IMR-90 (cell line): Measurements from ENCODE around the gene PEX16. TPM values are rescaled to one million over a fixed set of nuclear protein-coding genes. Genes with fewer than 3 reads are reported as not detected.
A peak's percentile ranks its signal among the peaks of the same experiment; 100 is the strongest.

Experiments
- ATAC-seq: fragments of 200-7000 bp; cut with Tn5 transposase; 2 replicates; pipeline ENCODE4 v1.9.1; 2020; ENCODE audit warnings: low read depth, mild to moderate bottlenecking, moderate library complexity
- BruUV-seq: library from RNA; stranded (reverse); fragments of 400-500 nt; replicated peaks from 2 replicates; lab custom pipeline; 2021; lab: Mats Ljungman, UMichigan
- CTCF ChIA-PET: fragments of 300-600 bp; formaldehyde crosslinking; extraction: SDS; loops from one replicate; lab custom pipeline; 2021; ENCODE audit warnings: antibody characterized with exemption; lab: Yijun Ruan, JAX
- POLR2A ChIA-PET: fragments of 300-600 bp; sonication (Branson Sonifier 250); formaldehyde crosslinking; loops from one replicate; lab custom pipeline; 2022; ENCODE audit warnings: antibody characterized with exemption; ENCODE audit not compliant: unreplicated experiment; lab: Charles Lee
- DNase-seq: peaks from one replicate; pipeline ENCODE4 v3.0.0; 2013
- H2AFZ ChIP-seq: replicated peaks from 2 replicates; pipeline ENCODE3; 2013; ENCODE audit warnings: low read length, mild to moderate bottlenecking; ENCODE audit not compliant: poor library complexity
- H2AK5ac ChIP-seq: 2 replicates; pipeline ENCODE4 v1.6.1; 2013; ENCODE audit warnings: low read depth, low read length, inconsistent platforms
- H2AK9ac ChIP-seq: replicated peaks from 2 replicates; pipeline ENCODE3; 2013; ENCODE audit warnings: mild to moderate bottlenecking, low read depth, low read length, moderate library complexity; ENCODE audit not compliant: poor library complexity
- H2BK120ac ChIP-seq: 2 replicates; pipeline ENCODE4 v1.6.1; 2013; ENCODE audit warnings: low read depth, low read length, inconsistent platforms
- H2BK15ac ChIP-seq: 3 replicates; pipeline ENCODE4 v1.6.1; 2013; ENCODE audit warnings: low read depth, low read length, inconsistent platforms
- H2BK20ac ChIP-seq: 2 replicates; pipeline ENCODE4 v1.6.1; 2013; ENCODE audit warnings: low read depth, mild to moderate bottlenecking, inconsistent platforms, low read length, moderate library complexity
- H2BK5ac ChIP-seq: 2 replicates; pipeline ENCODE4 v1.6.1; 2013; ENCODE audit warnings: mild to moderate bottlenecking, low read depth, low read length, inconsistent platforms; ENCODE audit not compliant: poor library complexity, severe bottlenecking
- H3K14ac ChIP-seq: replicated peaks from 2 replicates; pipeline ENCODE4 v1.6.1; 2013; ENCODE audit warnings: low read depth, low read length, inconsistent platforms
- H3K18ac ChIP-seq: 2 replicates; pipeline ENCODE4 v1.6.1; 2013; ENCODE audit warnings: low read depth, low read length, control low read depth
- H3K23ac ChIP-seq: 2 replicates; pipeline ENCODE4 v1.6.1; 2013; ENCODE audit warnings: low read depth, low read length, inconsistent platforms
- H3K27ac ChIP-seq: 2 replicates; pipeline ENCODE4 v1.5.1; 2013; ENCODE audit warnings: mild to moderate bottlenecking, control low read depth, low read length; ENCODE audit not compliant: insufficient read depth
- H3K27me3 ChIP-seq: 2 replicates; pipeline ENCODE4 v1.6.1; 2013; ENCODE audit warnings: low read length; ENCODE audit not compliant: control insufficient read depth, insufficient read depth
- H3K36me3 ChIP-seq: 2 replicates; pipeline ENCODE4 v1.6.1; 2013; ENCODE audit warnings: low read length, mixed read lengths; ENCODE audit not compliant: control insufficient read depth, insufficient read depth
- H3K4ac ChIP-seq: 2 replicates; pipeline ENCODE4 v1.6.1; 2013; ENCODE audit warnings: low read depth, low read length, inconsistent platforms
- H3K4me1 ChIP-seq: 2 replicates; pipeline ENCODE4 v1.6.1; 2013; ENCODE audit warnings: low read length, mixed read lengths; ENCODE audit not compliant: control insufficient read depth, insufficient read depth
- H3K4me2 ChIP-seq: 2 replicates; pipeline ENCODE4 v1.6.1; 2013; ENCODE audit warnings: low read depth, mild to moderate bottlenecking, control low read depth, low read length, moderate library complexity
- H3K4me3 ChIP-seq: 2 replicates; pipeline ENCODE4 v1.5.1; 2013; ENCODE audit warnings: low read depth, mild to moderate bottlenecking, control low read depth, low read length, moderate library complexity; ENCODE audit not compliant: insufficient read depth
- H3K56ac ChIP-seq: 2 replicates; pipeline ENCODE4 v1.6.1; 2013; ENCODE audit warnings: low read length, inconsistent platforms; ENCODE audit not compliant: insufficient read depth; ENCODE audit errors: extremely low read depth
- H3K79me1 ChIP-seq, 2 experiments: 2 replicates each; pipeline ENCODE4 v1.6.1; 2013; ENCODE audit warnings: low read length in 2 of 2, inconsistent platforms in 1 of 2, low read depth in 1 of 2
- H3K9ac ChIP-seq: 2 replicates; pipeline ENCODE4 v1.6.1; 2013; ENCODE audit warnings: low read depth, low read length, control low read depth
- H3K9me1 ChIP-seq: 2 replicates; pipeline ENCODE4 v1.6.1; 2013; ENCODE audit warnings: low read length, inconsistent platforms; ENCODE audit not compliant: insufficient read depth
- H3K9me3 ChIP-seq: 2 replicates; pipeline ENCODE4 v1.6.1; 2013; ENCODE audit warnings: low read length; ENCODE audit not compliant: control insufficient read depth, insufficient read depth
- H4K20me1 ChIP-seq: 2 replicates; pipeline ENCODE4 v1.6.1; 2013; ENCODE audit warnings: low read length, inconsistent platforms; ENCODE audit not compliant: insufficient read depth
- H4K5ac ChIP-seq: 2 replicates; pipeline ENCODE4 v1.6.1; 2013; ENCODE audit warnings: mild to moderate bottlenecking, low read depth, low read length, control low read depth
- H4K8ac ChIP-seq, 2 experiments: 2 replicates each; pipeline ENCODE4 v1.6.1; 2013; ENCODE audit warnings: low read depth in 2 of 2, low read length in 2 of 2, control low read depth in 1 of 2, inconsistent platforms in 1 of 2
- H4K91ac ChIP-seq: 2 replicates; pipeline ENCODE4 v1.6.1; 2013; ENCODE audit warnings: low read depth, low read length, inconsistent platforms; ENCODE audit not compliant: insufficient read depth
- POLR2A ChIP-seq: IDR thresholded peaks from 2 replicates; pipeline ENCODE4 v1.6.1; 2012; ENCODE audit warnings: mild to moderate bottlenecking, low read depth, low read length
- RCOR1 ChIP-seq: IDR thresholded peaks from 2 replicates; pipeline ENCODE4 v1.6.1; 2012; ENCODE audit warnings: mild to moderate bottlenecking, low read length, improper control_type of control experiment; ENCODE audit not compliant: insufficient replicate concordance
- SMC3 ChIP-seq: fragments of 150-350 bp; IDR thresholded peaks from 2 replicates; pipeline ENCODE4 v1.6.1; 2016; ENCODE audit warnings: low read depth, mild to moderate bottlenecking, antibody characterized with exemption, low read length, moderate library complexity
- WGBS, 2 experiments: methylation state at CpG; one replicate each; pipeline versions ENCODE4 v1.1.5 to v1.1.7; 2013; ENCODE audit warnings: missing lambda C conversion rate in 2 of 2; ENCODE audit not compliant: insufficient read length in 1 of 2; ENCODE audit errors: extremely low coverage in 2 of 2; 5-methylcytosine and 5-hydroxymethylcytosine counted together
- dilution Hi-C: fragments of 300-500 bp; cut with HindIII; formaldehyde crosslinking; loops from one replicate; pipeline ENCODE4 v1.14.3; 2018; ENCODE audit warnings: low sequenced_read_pairs; ENCODE audit not compliant: unreplicated experiment
- in situ Hi-C: fragments of 300-500 bp; cut with MboI; formaldehyde crosslinking; loops from 3 replicates; pipeline ENCODE4 v1.14.3; 2019; ENCODE audit warnings: low sequenced_read_pairs, inconsistent platforms, mixed read lengths
- intact Hi-C: fragments of 100-400 bp; cut with micrococcal nuclease; formaldehyde crosslinking; loops from 2 replicates; pipeline ENCODE4 v1.10.0; 2022
- polyA plus RNA-seq, 3 experiments: library from polyadenylated mRNA; depleted of rRNA; stranded (reverse); fragments of >200 nt; gene quantifications; 2 replicates each; pipeline ENCODE4 v1.2.3, GENCODE V29; 2012; ENCODE audit warnings: low replicate concordance in 1 of 3
- total RNA-seq: library from RNA; depleted of rRNA; stranded (reverse); fragments of >200 nt; gene quantifications from 2 replicates; pipeline ENCODE4 v1.2.3, GENCODE V29; 2012
- TF ChIP-seq, protein P1 (sequence below): fragments of 150-350 bp; IDR thresholded peaks from 2 replicates; pipeline ENCODE4 v1.6.1; 2016; ENCODE audit warnings: low read depth, mild to moderate bottlenecking, low read length, moderate library complexity, borderline replicate concordance

PEX16 gene
- total and polyA plus RNA-seq, 2 of the 4 experiments (the other 2 are of a cell fraction) = 17.9 to 23.3 TPM

DNA sequence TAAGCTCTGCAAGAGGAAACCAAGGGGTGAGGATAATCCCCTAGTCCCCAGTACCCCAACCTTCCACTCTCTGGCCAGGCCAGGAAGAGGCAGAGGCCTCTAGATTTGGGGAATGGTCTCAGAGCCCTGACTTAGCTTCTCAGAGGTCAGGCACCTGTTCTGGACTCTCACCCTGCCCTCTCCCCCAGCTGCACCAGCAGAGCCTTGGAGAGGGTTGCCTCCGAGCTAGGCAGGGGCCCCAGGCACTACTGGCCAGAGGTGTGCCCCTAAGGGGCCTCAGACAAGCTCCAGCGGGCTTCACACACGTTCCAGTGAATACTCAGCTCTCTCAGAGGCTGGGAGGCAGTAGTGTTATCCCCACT lies 18.6 kb downstream of the PEX16 start:
- Histone ChIP-seq H3K23ac (no peak overlapping the region), H2BK120ac (no peak overlapping the region), H2BK5ac (no peak overlapping the region), H3K4ac (no peak overlapping the region), H4K8ac (no peak overlapping the region), H3K9me1 (no peaks in the 10 kb centered on the region; the same call in 1 of the 2 replicates), H3K14ac (no peak overlapping the region), H3K56ac (no peak overlapping the region), H3K27ac (no peak overlapping the region), H3K9me3 (no peaks in the 10 kb centered on the region), H2AK9ac (no peak overlapping the region), H3K9ac (no peak overlapping the region), H2AFZ (peak overlapping the region; percentile 96), H3K18ac (no peak overlapping the region), H3K79me1 (peaks cover 0 to 4% of the 10 kb centered on the region in 2 experiments; a peak in 1 of 4 replicates), H3K36me3 (peaks cover 9% of the 10 kb centered on the region), H3K4me1 (peaks cover 7% of the 10 kb centered on the region; the same call in 1 of the 2 replicates), H4K20me1 (peaks cover 19% of the 10 kb centered on the region), H3K4me2 (no peak overlapping the region), H2BK15ac (no peak overlapping the region), H2BK20ac (no peak overlapping the region), H3K4me3 (no peak overlapping the region), H4K5ac (no peak overlapping the region), H2AK5ac (no peak overlapping the region), H3K27me3 (peaks cover 26% of the 10 kb centered on the region), H4K91ac (no peak overlapping the region)
- intact Hi-C loops (no loop called here), dilution Hi-C loops (no loop called here), in situ Hi-C loops (no loop called here)
- BruUV-seq = no TSS peak
- WGBS, 2 experiments = 0% methylated on average over 1 of the region's 3 CpGs; no CpG with 5 or more reads in 1 of the 2 experiments
- DNase-seq (no peak), ATAC-seq (no peak)
- CTCF ChIA-PET = interaction anchor here (1.3 kb wide), 1 partner anchor 27 kb away, joined by 3 read pairs; no protein-coding TSS in a partner anchor
- POLR2A ChIA-PET = no interaction called here
- TF ChIP-seq POLR2A = no peak
- TF ChIP-seq SMC3 = no peak
- TF ChIP-seq, protein P1, sequence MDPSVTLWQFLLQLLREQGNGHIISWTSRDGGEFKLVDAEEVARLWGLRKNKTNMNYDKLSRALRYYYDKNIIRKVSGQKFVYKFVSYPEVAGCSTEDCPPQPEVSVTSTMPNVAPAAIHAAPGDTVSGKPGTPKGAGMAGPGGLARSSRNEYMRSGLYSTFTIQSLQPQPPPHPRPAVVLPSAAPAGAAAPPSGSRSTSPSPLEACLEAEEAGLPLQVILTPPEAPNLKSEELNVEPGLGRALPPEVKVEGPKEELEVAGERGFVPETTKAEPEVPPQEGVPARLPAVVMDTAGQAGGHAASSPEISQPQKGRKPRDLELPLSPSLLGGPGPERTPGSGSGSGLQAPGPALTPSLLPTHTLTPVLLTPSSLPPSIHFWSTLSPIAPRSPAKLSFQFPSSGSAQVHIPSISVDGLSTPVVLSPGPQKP = no peak
- no peak for TF ChIP-seq RCOR1
